GM10266 (cell line): ENCODE results near the gene C1orf35.

Experiments
- DNase-seq: peaks from one replicate; pipeline ENCODE4 v3.0.0; 2012; ENCODE audit errors: extremely low spot score
- TF ChIP-seq, protein P1 (sequence below): IDR thresholded peaks from 2 replicates; pipeline ENCODE4 v1.5.1; 2012; ENCODE audit warnings: mild to moderate bottlenecking, low read depth; ENCODE audit not compliant: control insufficient read depth, insufficient read depth; ENCODE audit errors: missing control alignments

C1orf35 gene

DNA sequence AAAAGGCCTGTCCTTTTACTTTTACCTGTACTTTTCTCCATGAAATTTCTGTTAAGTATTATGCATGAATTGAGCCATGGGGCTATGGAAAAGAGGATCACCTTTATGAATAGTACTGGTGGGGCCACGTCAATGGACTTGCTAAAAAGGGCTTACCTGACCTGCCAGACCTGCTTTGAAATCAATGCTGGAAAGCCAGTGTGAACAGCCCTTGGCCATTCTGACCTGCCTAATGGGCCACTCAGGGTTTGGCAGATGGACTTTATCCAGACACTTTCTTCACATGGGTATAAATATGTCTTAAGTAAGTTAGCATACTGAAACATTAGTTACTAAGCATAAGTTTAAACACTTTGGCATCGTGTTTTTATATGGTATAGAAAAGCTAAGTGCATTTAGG is 28.6 kb upstream of the C1orf35 start:
- DNase-seq: no peak
- TF ChIP-seq, protein P1, sequence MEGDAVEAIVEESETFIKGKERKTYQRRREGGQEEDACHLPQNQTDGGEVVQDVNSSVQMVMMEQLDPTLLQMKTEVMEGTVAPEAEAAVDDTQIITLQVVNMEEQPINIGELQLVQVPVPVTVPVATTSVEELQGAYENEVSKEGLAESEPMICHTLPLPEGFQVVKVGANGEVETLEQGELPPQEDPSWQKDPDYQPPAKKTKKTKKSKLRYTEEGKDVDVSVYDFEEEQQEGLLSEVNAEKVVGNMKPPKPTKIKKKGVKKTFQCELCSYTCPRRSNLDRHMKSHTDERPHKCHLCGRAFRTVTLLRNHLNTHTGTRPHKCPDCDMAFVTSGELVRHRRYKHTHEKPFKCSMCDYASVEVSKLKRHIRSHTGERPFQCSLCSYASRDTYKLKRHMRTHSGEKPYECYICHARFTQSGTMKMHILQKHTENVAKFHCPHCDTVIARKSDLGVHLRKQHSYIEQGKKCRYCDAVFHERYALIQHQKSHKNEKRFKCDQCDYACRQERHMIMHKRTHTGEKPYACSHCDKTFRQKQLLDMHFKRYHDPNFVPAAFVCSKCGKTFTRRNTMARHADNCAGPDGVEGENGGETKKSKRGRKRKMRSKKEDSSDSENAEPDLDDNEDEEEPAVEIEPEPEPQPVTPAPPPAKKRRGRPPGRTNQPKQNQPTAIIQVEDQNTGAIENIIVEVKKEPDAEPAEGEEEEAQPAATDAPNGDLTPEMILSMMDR: no peak

DNA sequence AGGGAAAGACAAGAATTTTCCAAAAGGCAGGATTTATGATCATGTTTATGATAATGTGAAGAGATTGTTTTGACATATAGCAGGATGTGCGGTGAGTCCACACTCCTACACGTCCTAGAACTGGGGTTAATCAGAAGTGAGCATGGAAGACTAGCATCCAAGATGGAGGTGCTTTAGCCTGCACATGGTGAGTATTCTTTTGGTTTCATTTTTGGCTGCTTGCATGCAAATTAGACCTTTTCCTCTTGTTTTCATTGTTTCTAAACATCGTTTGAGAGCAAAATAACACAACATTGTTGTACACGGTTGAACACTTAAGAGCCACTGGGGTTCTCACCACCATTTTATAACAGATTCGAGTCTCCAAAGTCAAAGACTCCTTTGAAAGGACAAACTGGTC is 22.1 kb upstream of the C1orf35 start:
- TF ChIP-seq, protein P1: no peak
- no peak for DNase-seq

DNA sequence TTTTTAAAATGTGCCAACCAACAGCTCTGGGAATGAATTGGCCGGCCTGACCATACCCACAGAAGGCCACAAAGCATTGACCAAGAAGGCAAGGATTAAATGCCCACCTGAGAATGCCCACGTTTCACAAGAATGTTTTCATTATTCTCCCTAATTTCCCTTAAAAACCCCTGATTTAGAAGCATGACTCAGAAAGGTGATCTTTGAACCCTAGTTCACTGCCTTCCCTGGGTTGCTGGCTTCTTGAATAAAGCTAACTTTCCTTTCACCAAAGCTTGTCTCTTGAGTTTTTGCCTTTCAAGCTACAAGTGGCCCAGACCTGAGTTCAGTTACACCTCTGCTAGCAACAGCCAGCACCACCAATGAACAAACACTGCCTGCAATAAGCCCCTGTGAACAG is 20.4 kb upstream of the C1orf35 start:
- TF ChIP-seq, protein P1: no peak
- no peak for DNase-seq

GRCh38 chr1:228122921-228123441 is 19.9 kb upstream of the C1orf35 start:
- TF ChIP-seq, protein P1: no peak
- DNase-seq: no peak

GRCh38 chr1:228120857-228121489 is 17.8 kb upstream of the C1orf35 start:
- TF ChIP-seq, protein P1: no peak
- DNase-seq: no peak

DNA sequence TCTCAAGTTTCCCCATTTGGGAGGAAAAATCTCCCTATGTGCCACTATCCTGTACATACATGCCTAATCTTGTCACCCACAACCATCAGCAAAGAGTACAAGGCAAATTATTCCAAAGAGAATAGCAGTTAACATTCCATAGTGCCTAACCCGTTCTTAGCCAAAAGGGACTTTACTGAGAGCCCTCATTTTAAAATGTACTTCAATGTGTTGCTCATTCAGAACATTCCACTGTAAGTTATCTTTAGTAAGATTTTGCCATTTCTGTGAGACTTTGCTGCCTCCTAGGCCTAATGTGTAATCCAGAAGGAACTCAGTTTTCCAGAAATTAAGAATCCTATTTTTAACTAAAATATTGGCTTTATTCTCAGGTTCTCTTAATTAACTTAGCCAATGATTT is 17.2 kb upstream of the C1orf35 start:
- TF ChIP-seq, protein P1: no peak

DNA sequence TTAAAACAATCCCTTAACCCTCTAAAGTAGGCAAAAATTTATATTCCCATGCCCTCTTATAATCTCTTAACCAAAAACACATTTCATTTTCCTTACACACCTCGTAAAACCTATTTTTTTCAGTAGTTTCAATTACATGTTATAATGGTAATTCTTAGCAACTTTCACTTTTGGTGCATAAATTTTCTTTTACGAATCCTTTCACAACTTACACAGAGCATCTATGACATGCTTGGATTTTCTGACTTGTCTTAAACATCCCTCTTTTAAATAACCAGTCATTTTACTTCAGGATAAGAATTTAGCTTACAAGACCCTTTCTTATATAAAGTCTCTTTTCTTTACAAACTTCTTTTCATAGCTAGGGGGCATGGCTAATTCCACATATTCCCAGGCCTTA is 14.9 kb upstream of the C1orf35 start:
- TF ChIP-seq, protein P1: no peak
- no peak for DNase-seq

More for the DNA sequence above, 17.2 kb upstream of the C1orf35 start:
- DNase-seq: no peak
